ENCODE results near the gene LRRC36.
A peak's percentile ranks its signal among the peaks of the same experiment; 100 is the strongest.

Gene LRRC36

DNA sequence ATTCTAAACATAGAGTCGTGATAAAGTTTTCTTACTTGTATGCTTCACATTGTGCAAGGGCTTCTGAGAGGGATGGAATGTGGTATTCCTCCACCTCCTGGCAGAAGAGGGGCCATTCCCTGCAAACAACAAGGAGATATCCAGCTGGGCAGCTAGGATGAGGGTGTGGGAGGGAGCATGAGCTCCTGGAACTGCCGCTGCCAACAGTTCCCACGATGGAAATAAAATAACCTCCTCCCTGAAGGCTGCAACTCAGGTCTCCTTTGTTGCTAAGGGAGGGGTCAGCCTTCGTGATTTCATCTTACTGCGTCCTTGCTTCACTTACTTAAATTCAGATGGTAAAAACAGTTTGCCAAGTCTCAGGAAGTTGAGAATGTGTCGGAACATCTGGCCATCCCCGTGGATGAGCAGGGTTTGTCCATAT lies 31.7 kb upstream of the LRRC36 start:
- DNase-seq (ENCODE audit: low read depth in 3 of 3) = no peak

DNA sequence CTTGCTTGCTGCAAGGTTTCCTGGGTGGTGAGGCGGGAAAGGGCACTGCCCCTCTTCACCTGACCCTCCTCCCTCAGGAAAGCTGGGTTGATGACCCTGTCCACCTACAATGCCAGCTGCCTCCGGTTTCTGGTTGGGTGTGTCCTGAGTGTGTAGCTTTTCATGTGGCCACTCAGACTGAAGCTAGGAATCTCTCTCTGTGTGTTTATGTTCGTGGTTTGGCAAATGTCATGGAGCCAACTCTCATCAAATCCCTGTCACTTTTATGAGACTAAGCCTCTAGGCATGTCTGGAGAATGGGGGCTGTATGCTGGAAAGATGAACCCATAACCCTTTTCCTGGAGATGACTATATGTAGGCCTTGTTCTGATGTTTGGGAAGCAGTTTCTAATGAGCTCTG lies 30.2 kb upstream of the LRRC36 start:
- no peak for DNase-seq (ENCODE audit: low read depth in 3 of 3)

DNA sequence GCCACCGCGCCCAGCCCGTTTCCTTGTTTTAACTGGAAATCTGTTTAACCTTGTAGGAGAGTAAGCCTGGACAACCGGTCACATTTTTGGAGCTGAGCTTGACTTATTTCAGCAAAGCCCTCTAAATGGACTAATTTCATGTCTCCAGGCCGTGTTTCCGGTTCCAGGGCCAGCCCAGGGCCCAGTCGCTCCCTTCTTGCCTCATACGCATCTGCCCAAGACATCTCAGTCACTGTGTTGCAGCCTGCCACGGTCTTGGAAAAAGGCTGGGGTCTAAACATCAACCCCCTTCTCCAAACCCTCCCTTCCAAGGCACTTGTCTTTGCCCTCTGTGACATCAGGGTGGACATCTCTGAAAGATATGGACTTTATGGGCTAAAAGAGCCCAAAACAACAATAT lies 28.3 kb upstream of the LRRC36 start:
- DNase-seq (ENCODE audit: low read depth in 3 of 3) = no peak

DNA sequence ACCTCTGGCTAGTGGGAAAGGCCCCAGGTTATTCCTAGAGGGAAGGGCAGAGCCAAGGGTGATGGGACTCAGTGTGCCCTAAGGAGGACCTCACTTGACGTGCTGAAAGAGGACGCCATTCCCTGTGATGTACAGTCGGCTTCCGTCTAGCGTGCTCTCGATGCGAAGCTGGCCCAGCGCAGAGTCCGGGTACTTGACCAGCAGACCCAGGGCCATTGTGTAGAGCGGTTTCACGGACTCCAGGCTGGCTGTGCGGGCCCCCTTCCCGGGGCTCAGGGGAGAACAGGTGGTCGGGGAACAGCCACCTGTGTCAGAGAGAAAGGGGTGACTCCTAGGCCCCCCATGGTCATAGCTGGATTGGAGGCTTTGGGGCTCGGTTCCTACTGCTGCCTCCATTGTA lies 27.3 kb upstream of the LRRC36 start:
- no peak for DNase-seq (ENCODE audit: low read depth in 3 of 3)

DNA sequence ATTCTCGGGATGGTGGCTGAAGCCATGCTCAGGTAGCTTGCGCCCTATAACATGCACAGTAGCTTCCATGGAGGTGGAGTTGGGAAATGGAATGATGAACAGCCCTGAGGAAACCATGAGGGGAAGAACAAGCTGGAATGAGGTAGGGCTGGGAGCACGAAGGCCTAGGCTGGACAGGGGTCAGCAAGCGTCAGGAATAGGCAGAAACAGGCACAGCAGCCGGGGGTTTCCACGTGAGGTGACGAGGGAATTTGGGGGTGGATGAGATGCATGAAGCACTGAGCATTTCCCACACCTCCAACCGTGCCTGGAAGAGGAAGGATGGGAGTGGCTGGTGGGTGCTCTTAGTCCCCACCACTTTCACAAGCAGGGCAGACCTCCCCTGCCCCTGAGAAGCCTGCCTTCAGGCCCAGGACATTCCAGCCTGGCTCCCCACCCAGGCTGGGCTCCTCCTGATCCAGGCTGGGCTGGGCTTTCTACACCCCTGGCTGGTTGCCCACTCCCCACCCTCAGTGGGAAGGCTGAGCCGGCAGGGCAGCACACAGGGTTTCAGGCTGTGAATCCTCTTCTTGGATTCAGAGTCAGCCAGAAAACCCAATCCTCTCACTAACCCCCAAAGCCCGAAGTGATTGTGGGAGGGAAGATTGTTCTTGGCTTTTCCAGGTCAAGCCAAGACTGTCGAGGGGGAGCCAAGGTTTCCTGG lies 25.4 kb upstream of the LRRC36 start:
- DNase-seq (ENCODE audit: low read depth in 3 of 3) = no peak

DNA sequence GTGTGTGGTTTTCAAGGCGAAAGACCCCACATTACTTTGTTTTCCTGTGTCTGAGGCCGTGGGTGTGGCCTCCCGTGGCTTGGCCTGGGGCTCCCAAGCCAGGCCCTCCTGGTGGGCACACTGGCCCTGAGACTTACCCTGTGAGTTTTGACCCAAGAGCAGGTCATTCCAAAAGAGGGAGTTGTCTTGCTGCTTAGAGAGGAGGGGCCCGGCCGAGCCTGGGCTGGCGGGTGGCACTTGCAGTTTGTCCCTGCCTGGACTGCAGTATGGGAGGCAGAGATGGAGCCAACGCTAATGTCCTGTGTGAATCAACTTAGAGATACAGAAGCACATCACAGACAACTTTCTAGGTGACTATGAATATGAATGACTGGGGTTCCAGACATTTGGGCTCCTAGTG lies 24.5 kb upstream of the LRRC36 start:
- DNase-seq (ENCODE audit: low read depth in 3 of 3) = no peak

DNA sequence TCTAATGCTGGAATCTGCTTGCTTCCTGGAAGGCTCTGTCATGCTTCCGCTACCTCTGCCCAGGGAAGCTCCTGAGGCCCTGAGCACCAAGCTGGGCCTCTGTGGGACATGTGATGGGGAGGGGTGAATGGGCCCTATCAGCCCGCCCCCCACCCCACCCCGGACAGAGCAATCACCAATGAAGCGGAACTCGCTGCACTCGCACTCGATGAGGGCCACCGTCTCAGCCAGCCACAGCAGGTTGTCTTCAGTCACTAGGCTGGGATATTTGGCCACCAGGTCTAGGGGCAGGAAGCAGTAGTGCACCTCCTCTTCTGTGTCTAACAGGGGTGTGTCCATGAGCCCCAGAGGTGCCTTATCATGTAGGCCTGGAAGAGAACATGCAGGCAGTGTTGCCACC lies 23.6 kb upstream of the LRRC36 start:
- DNase-seq (ENCODE audit: low read depth in 3 of 3) = no peak

DNA sequence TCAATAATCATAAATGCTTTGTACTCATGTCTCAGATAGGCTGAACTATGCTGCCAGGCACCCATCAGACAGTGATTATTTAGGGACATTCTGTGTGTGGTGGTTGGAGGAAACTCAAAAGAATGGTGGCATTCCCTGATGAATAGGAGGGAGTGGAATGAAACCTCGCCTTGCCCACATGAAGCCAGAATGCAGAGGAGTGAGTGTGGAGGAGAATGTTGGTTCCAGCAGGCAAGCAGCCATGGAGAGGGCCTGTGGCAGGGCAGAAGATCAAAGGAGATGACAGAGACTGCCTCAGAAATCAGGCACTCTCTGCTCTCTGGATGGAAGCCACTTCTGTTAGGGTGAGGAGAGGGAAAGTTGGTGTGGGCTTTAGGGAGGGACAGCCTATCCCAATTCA lies 22.6 kb upstream of the LRRC36 start:
- no peak for DNase-seq (ENCODE audit: low read depth in 3 of 3)

DNA sequence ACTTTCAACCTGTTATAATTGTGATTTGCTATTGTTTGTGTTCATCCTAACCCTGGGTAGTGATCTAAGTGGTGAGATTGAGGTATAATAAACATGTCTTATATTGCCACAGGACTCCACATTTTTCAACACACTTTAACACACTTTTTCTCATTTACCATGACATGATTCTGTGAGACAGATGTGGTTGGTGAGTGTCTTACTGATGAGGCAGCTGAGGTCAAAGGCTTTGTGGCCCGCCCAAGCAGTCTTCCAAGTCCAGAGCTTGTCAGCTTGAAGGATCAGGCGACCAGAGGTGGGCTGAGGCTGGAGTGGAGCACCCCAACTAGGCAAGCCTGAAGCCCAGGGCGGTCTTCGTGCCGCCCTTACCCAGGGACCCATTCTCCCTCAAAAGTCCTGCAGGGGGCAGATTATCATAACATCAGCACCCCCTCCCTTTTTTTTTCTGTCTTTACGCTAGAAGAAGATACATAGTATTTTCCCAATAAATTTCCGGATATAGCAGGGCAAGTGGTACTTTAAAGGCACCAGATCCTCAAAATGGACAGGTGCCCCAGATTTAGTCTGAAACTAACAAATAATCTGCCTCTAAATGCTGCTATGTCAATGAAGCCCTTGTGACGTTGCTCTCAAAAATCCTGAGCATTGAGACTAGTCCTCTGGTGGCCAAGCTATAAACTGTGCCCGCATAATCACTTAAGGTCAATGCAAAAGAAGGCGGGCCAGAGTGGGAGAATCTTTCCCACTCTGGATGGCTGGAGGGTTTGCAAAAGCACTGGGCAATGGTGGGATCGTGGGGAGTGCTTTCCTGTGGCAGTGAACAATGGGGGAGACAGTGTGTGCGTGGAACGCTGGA lies 21.2 kb upstream of the LRRC36 start:
- DNase-seq (ENCODE audit: low read depth in 3 of 3) = no peak

DNA sequence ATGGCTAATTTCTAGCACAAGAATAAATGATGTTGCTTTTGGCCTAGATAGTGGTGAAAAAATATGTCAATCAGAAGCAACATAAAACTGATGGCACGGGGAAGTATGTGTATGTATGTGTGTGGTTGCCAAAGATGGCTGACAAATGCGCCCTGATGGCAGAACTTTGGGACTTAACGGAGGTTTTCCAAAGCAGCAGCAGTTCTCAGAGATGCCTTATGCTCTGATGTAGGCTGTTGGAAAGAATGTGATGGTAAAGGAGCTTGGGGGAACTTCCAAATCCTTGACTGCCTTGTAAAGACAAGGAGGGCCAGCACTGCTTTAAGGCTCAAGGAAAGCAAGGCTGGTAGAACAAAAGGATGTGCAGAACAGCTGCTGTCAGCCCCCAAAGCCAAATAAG lies 16.1 kb upstream of the LRRC36 start:
- no peak for DNase-seq (ENCODE audit: low read depth in 3 of 3)

DNA sequence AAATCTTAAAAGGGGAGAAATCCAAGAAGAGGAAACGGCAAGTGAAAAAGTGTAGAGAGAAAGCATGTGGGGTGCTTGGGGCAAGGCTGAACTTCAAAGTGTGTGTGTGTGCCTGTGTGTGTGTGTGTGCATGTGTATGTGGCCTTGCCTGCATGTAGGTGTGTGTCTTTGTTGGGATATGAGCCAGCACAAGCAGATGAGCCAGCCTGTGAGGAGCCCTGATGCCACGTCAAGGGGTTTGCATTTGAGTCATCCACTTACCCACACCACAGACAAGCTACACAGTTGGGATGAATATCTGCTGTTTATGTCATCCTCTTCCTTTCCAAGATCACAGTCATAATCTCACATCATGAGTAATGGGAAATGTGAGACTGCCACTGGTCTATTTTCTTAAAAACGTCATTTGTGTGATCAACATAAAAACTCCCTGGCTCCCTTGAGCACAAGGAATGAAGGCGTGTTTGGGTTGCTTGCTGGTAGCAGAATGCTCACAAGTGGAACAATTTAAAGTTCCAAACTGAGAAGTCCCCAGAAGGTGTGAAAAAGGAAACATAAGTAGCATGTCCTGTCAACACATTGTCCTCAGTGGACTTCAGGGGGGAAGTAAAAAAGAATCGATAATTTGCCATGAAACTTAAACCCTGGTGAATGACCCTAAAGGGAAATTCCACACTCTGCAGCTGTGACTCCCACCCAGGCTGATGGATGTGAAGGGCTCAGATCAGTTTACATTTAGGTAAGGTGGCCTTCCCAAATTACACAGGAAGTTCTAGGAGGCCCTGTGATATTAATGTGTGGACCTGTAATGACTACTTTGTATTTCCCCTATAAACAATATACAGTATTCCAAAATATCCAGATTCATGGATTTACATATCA lies 14.8 kb upstream of the LRRC36 start:
- DNase-seq (ENCODE audit: low read depth in 3 of 3) = peak; percentile 76 to 90 (median 84)

DNA sequence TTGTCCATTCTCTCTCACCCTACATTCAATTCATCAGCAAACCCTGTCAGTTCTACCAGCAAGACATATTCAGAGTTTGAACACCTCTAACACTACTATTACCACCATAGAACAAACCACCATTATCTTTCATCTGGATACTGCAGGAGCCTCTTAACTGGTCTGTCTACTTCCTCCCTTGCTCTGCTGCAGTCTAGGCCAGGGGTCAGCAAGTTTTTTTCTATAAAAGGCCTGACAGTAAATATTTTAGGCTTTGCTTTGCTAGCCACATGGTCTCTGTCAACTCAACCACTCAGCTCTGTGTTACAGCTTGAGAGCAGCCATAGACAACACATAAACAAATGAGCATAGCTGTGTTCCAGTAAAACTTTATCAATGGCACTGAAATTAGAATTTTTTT lies 13.9 kb upstream of the LRRC36 start:
- no peak for DNase-seq (ENCODE audit: low read depth in 3 of 3)

DNA sequence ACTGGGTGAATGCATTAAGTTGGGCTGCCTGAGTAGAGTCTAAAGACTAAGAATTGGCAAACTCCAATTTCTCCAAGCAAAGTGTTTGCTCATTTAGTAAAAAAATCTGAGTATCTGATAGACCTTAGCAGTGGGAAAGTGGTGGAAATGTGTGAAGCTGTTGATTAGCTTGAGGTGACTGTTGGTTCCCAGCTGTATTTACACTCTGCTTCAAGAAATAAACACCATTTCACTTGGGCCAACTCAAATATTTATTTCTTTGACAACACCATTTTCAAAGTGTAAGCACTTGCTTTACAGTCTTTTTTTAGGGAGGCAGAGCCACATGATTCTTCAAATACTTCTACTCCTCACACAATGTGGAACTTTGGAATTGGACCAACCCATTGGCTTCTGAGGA lies 8.8 kb upstream of the LRRC36 start:
- no peak for DNase-seq (ENCODE audit: low read depth in 3 of 3)

DNA sequence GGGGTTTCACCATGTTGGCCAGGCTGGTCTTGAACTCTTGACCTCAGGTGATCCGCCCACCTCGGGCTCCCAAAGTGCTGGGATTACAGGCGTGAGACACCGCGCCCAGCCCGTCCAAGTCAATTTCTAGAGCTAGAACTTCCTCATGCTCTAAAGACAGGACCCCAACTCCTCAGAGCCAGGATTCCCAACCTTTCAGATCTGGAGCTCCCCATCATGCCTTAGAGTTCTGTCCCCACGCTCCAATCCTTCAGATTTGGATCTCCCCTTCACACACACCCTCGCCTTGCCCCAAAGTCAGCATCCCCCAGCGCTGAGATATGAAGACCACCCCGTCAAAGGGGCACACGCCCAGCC lies 522 bp upstream of the LRRC36 start:
- DNase-seq (ENCODE audit: low read depth in 3 of 3) = no peak

DNA sequence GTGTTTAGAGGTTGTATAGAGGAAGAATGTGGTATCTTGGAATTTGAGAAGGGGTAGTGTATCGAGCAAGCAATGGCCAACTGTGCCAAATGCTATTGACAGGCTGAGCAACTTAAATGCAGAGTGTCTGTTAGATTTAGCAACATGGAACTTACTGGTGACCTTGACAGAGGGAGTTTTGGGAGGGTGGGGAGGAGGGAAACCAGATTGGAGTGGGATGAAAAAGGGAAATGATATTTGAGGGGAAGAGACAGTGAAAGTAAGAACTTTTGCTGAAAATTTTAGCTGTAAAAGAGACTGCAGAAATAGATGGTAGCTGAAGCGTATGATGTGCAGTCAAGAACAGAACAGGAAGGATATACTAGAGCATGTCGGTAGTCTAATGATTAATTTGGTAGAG lies 1.1 kb downstream of the LRRC36 start:
- DNase-seq (ENCODE audit: low read depth in 3 of 3) = no peak

DNA sequence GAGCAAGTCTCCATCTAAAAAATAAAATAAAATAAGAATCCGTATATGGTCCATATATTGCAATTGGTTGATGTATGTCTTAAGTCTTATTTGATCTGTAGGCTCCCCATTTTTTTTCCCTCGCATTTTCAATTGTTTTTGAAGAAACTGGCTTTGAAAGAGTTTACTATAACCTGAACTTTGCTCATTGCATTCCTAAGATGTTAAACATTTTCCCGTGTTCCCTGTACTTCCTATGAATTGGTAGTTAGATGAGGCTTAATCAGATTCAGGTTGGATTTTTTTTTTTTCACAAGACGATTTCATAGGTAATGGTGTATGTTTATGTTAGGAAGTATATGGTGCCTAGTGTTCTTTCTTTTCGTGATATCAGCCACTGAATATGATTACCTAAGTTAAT lies 3.3 kb downstream of the LRRC36 start:
- DNase-seq (ENCODE audit: low read depth in 3 of 3) = no peak

DNA sequence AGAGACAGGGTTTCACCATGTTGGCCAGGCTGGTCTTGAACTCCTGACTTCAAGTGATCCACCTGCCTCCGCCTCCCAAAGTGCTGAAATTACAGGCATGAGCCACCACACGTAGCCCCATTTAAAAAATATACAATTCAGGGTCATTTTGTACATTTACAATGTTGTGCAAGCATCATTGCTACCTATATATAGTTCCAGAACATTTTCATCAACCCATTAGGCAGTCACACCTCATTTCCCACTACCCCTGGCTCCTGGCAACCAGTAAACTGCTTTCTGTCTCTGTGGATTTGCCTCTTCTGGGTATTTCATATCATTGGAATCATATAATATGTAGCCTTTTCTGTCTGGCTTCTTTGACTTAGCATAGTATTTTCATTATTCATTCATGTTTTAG lies 6.7 kb downstream of the LRRC36 start:
- no peak for DNase-seq (ENCODE audit: low read depth in 3 of 3)

DNA sequence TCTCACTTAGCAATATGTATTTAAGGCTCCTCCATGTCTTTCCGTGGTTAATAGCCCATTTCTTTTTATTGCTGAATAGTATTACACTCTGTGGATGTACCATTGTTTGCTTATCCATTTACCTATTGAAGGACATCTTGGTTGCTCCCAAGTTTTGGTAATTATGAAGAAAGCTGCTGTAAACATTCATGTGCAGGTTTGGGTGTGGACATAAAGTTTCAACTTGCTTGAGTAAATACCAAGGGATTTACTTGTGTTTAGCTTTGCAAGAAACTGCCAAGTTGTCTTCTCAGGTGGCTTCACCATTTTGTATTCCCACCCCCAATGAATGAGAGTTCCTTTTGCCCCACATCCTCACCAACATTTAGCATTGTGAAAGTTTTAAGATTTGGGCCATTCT lies 9.5 kb downstream of the LRRC36 start:
- DNase-seq (ENCODE audit: low read depth in 3 of 3) = no peak

DNA sequence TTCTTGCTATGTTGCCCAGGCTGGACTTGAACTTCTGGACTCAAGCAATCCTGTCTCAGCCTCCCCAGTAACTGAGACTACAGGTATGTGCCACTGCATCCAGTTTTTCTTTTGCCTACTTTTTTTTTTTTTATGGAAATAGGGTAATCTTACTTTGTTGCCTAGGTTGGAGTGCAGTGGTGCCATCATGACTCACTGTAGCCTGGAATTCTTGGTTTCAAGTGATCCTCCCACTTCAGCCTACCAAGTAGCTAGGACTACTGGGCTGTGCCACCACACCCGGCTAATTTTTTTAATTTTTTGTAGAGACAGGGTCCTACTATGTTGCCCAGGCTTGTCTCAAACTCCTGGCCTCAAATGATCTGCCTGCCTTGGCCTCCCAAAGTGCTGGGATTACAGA lies 10.0 kb downstream of the LRRC36 start:
- no peak for DNase-seq (ENCODE audit: low read depth in 3 of 3)

DNA sequence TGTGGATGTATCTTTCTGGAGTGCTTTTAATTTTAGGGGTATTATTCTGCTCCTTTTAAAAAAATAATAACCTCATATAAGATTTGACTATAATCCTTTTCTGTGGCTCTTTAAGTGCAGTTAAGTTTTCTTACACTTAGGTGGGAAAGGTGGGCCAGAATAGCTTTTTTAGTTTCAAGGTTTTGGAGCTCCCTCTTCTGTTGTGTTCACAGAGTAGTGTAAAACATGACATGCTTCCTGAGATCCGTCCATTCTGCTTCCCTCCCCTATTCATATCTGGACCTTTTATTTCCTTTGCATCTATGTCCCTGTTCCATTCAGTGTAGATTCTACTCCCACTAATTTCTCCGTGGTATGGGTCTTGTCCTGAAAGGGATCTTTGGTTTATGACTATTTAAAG lies 12.8 kb downstream of the LRRC36 start:
- no peak for DNase-seq (ENCODE audit: low read depth in 3 of 3)

DNA sequence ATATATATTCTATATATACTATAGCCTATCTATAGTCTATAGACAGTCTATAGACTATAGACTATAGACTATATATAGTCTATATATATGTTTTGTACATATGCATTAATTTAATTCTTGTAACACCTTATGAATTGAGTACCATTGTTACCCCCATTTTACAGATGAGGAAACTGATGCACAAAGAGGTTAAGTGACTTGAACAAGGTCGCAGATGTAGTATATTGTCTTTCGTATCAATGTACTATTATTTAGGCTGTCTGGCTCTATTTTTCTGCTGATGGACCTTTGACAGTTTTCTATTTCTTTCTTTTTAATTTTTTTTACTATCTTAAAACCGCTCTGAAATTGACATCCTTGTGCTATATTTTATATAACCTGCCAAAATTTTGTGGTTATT lies 14.6 kb downstream of the LRRC36 start:
- DNase-seq (ENCODE audit: low read depth in 3 of 3) = no peak

DNA sequence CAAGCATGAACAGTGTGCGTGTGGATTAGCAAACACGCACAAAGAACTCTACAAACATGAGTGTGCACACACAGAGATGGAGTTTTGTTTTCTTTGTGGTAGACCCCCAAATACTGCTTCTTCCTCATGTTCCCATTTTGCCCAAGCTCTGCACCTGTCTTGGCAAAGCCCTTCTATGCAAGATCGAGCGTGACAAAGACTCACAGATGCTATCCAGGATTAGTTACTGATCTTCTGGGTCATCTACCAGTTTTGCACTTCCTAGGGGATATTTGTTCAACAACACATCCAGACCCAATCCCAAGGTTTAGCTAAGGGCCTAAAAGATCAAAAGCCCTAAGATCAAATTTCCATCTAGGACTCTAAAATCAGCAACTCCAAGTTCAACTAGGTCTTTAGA lies 16.0 kb downstream of the LRRC36 start:
- DNase-seq (ENCODE audit: low read depth in 3 of 3) = no peak

DNA sequence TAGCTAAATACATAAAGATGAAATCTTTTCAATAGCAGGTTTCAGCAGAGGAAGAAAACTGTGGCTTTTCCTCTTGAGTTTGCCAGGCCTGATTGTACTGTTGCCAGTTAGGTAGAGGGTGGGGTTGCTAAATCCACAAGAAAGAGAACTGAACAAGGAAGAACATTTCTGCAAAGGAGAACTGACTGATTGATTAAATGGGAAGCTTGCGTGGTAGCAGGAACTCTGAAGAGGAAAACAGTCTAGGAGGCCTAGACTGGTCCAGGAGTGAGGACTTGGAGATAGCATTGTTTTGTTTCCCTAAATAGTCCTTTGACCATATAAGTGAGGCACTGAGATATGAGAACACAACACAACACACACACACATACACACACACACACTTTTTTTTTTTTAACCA lies 18.8 kb downstream of the LRRC36 start:
- DNase-seq (ENCODE audit: low read depth in 3 of 3) = no peak

Data from stimulated activated CD4-positive, alpha-beta T cell treated with anti-CD3 and anti-CD28 coated beads, TNF-alpha, amount 100 ng/mL, for 48 hours (primary cell).